Fibroblast of lung (primary cell): ENCODE results near the gene ZCCHC14.
"Not testable (repeated sequence)": the region's sequence is repeated elsewhere in the genome, so short reads cannot be mapped to it uniquely, and the experiment has no call there.

ENCODE experiments used
- EZH2 ChIP-seq: IDR thresholded peaks from 2 replicates; pipeline ENCODE4 v1.5.1; 2012; ENCODE audit warnings: low read length, control low read depth, mild to moderate bottlenecking; ENCODE audit errors: missing control alignments
- TF ChIP-seq, protein P1 (sequence below), 2 donors: IDR thresholded peaks in 1 of 2; conservative IDR thresholded peaks in 1 of 2; 1 replicate in 1 of 2; 2 replicates in 1 of 2; pipeline ENCODE4 v1.5.1; 2011 to 2012; ENCODE audit warnings: low read length in 2 of 2, control low read depth in 1 of 2, inconsistent platforms in 1 of 2, low read depth in 1 of 2, mild to moderate bottlenecking in 1 of 2

DNA sequence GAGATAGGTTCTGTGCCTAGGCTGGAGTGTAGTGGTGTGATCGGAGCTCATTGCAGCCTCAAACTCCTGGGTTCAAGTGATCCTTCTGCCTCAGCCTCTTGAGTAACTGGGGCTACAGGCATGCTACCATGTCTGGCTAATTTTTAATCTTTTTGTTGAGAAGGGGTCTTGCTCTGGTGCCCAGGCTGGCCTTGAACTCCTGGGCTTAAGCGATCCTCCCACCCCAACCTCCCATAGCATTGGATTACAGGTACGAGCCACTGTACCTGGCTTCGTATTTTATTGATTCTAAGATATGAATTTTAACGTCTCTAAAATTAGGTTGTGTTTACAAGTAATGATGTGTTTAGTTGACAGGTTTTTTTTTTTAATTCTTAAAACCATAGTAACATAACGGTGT, 30.8 kb upstream of the ZCCHC14 start:
- TF ChIP-seq, protein P1, sequence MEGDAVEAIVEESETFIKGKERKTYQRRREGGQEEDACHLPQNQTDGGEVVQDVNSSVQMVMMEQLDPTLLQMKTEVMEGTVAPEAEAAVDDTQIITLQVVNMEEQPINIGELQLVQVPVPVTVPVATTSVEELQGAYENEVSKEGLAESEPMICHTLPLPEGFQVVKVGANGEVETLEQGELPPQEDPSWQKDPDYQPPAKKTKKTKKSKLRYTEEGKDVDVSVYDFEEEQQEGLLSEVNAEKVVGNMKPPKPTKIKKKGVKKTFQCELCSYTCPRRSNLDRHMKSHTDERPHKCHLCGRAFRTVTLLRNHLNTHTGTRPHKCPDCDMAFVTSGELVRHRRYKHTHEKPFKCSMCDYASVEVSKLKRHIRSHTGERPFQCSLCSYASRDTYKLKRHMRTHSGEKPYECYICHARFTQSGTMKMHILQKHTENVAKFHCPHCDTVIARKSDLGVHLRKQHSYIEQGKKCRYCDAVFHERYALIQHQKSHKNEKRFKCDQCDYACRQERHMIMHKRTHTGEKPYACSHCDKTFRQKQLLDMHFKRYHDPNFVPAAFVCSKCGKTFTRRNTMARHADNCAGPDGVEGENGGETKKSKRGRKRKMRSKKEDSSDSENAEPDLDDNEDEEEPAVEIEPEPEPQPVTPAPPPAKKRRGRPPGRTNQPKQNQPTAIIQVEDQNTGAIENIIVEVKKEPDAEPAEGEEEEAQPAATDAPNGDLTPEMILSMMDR (conservative IDR thresholded peaks at IDR 0.05 in 1 of 2, IDR thresholded peaks at IDR 0.05 in 1 of 2; ENCODE audit: low read depth in 1 of 2, low read length in 2 of 2), result not testable (repeated sequence)
- not testable (repeated sequence) for TF ChIP-seq EZH2
